Right ventricle myocardium superior (tissue), 1 donor: Measurements from ENCODE around the gene KLF1. TPM values are rescaled to one million over a fixed set of nuclear protein-coding genes. Genes with fewer than 3 reads are reported as not detected.

Experiments
- ATAC-seq: fragments of 200-7000 bp; cut with Tn5 transposase; one replicate; pipeline ENCODE4 v1.9.1; 2020; ENCODE audit warnings: mild to moderate bottlenecking; ENCODE audit not compliant: poor library complexity
- DNase-seq: peaks from one replicate; pipeline ENCODE4 v3.0.0-alpha.2; 2020
- intact Hi-C: fragments of 100-400 bp; cut with DNase I; formaldehyde crosslinking; loops from one replicate; pipeline ENCODE4 v1.11.2; 2022
- microRNA-seq: library from miRNA; unstranded; fragments of <30 nt; microRNA quantifications from one replicate; pipeline ENCODE4 v1.2.0, GENCODE V29; 2020
- total RNA-seq: library from RNA; stranded (reverse); fragmentation: NEBNext Ultra II Directional; extraction: Animal tissue kit (Norgen Biotek cat#: 25700); gene quantifications from one replicate; pipeline ENCODE4 v1.2.1, GENCODE V29; 2021
- donor health status: DM: no; HTN: yes; CAD: no; lungs with severe emphysema.

KLF1 gene
- total RNA-seq, 1 donor from 2014 or later = not detected

GRCh38 chr19:12843999-12844732, 42.8 kb downstream of the KLF1 start:
- intact Hi-C loops = no loop called here
- DNase-seq = no peak
- ATAC-seq = no peak

GRCh38 chr19:12843328-12843727, 43.7 kb downstream of the KLF1 start:
- intact Hi-C loops = no loop called here
- ATAC-seq = no peak
- DNase-seq = no peak

- DNase-seq (no peak), ATAC-seq (no peak)
- intact Hi-C loops = no loop called here
These were observed 44.5 kb downstream of the KLF1 start for GRCh38 chr19:12842511-12842910.

DNA sequence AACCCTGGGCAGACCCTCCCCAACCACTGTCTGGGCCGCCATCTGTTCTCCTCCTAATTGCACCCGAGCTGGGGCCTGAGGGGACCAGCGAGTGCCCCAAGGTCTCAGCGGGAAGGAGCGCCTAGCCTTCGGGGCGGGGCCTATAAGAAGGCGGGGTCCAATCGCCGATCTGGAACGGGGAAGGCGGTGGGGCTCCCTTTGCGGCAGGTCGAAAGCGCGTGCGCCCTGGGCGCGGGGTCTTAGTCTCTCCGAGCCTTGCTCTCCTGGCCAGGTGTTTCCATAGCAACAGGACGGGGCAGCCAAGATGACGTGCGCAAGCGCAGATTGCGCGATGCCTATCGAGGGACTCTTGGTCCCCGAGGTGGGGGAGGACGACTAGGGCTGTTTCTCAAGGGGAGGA, 45.9 kb downstream of the KLF1 start:
- intact Hi-C loops = no loop called here
- ATAC-seq (no peak), DNase-seq (no peak)

GRCh38 chr19:12840091-12841079, 46.6 kb downstream of the KLF1 start:
- DNase-seq = no peak
- intact Hi-C loops = no loop called here

GRCh38 chr19:12838886-12839756, 47.9 kb downstream of the KLF1 start:
- ATAC-seq (no peak), DNase-seq (no peak)
- intact Hi-C loops = no loop called here

More at GRCh38 chr19:12840091-12841079, 46.6 kb downstream of the KLF1 start:
- ATAC-seq = peak; percentile 51

DNA sequence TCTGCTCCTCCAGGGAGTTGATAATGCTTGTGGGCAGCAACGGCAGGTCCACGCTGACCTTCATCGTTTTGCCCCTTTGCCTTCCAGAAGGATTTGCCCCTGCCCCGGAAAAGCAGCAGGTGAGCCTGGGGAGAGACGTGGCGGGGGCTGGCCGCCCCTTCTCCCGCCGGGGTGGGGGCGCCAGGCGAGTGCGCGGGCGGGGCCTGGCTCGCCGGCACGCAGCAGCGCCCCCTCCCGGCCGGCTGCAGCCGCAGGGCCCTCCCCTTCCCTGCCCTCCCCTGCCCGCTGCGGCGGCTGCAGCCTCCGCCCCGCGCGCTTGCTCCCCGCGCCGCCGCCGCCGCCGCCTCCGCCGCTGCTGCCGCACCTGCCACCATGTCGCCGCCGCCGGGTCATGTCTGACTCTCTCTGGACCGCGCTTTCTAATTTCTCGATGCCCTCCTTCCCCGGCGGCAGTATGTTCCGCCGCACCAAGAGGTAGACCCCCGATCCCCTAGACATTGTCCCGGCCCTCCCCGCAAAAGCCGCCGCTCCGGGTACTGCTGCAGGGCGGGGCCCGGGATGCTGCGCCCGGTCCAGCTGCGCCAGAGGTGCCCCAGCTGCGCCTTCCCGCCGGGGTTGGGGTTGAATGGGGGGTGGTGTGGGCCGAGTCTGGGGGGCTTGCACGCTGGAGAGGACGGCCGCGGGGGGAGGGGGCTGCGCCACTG, 48.7 kb downstream of the KLF1 start, which contains the start of gene MAST1:
TSS of gene MAST1 (plus strand) at position 334 of the 704 bp plus-strand sequence. CDS start at position 392, 58 bp downstream.
- peak; percentile 73 for ATAC-seq

GRCh38 chr19:12837225-12837624, 49.8 kb downstream of the KLF1 start:
- ATAC-seq (no peak), DNase-seq (no peak)
- intact Hi-C loops = no loop called here

More for the DNA sequence above, 48.7 kb downstream of the KLF1 start, which contains the start of gene MAST1:
- intact Hi-C loops = no loop called here
- no peak for DNase-seq

DNA sequence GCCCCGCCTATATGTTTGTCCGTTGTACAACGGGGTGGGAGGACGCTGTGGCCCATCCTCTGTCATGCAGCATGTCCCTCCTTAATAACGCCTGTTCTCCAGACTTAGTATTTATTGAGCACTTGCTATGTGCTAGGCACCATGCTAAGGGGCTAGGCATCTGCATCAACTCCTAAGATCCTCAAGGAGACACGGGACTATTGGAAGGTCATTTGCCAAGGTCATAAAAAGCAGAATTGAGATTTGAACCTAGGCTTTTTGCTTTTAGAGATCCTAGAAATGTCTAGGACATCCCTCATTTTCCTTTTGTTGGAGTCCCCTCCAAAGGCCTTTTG, 50.5 kb downstream of the KLF1 start:
- intact Hi-C loops = no loop called here
- no peak for ATAC-seq
- DNase-seq = no peak

DNA sequence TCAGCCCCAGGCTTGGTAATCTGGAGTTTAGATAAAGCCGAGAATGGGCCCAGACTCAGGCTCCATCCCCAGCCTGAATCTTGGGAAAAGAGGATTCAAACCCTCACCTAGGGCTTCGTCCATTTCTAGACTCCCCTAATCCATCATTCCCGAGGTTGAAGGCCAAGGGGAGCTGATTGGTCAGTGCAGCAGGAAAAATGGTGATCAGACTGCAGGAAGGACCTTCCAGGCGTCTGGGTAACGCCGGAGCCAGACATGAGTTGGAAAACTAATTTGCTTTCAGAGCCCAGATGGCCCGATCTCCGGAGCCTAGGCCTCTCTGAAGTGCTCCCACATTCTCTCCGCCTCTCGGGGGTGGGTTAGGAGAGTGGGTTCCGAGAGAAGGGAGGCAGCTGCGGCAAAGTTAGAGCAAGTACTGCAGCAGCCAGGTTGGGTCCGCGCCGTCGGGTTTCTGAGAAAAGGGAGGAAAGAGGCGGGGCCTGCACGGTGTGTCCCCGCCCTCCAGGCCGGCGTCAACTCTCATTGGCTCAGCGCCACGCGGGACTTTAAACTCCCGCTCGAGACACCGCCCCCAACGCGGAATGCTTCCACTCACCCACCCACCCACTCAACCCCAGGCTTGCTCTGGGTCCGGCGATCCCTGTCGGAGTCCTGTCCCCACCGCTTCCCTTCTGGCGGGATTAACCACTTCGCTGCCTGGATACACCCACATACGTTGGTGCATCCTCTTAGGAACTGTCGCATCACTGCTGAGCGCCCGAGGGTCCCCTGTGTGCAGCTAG, 51.8 kb downstream of the KLF1 start:
- intact Hi-C loops = no loop called here
- no peak for ATAC-seq
- DNase-seq = no peak

DNA sequence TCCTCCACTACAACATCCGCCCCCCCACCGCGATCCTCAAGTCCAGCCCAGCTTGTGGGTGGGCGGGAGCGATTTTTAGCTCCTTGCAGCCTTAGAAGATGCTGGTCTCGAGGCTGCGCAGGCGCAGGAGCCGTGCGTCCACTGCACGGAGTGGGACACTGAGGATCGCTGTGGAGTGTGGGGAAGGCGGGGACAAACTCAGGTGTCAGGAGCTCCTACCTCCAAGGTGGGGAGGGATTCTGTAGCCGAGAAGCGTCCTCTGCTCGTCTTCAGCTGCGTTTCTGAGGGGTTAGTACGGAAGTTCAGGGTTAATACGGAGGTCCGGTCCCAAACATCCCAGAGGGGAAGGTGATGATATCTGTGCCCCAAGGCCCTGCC, 52.4 kb downstream of the KLF1 start, which contains the start of gene RTBDN:
TSS of gene RTBDN (minus strand) at position 14 of the 378 bp plus-strand sequence. CDS start 4,600 bp downstream, outside the sequence.
- no peak for DNase-seq
- intact Hi-C loops = no loop called here
- ATAC-seq = no peak

Small RNA genes within 50 kb of the gene (microRNA-seq; reads per million reads assigned to microRNA genes)
- gene MIR5695 (not detected), gene MIR6794 (not detected)

Other genes with a start within 250 kb of the KLF1 start
- 33.2 TPM for gene MAN2B1, start 220.5 kb downstream of the KLF1 start, total RNA-seq
- gene WDR83, start 220.4 kb downstream of the KLF1 start, total RNA-seq = 6.5 TPM
- gene DHPS, start 205.3 kb downstream of the KLF1 start, total RNA-seq = 42.9 TPM
- not detected for gene GNG14, start 199.2 kb downstream of the KLF1 start, total RNA-seq
- 2.0 TPM for gene FBXW9, start 190.6 kb downstream of the KLF1 start, total RNA-seq
- 30.9 TPM for gene TNPO2, start 163.3 kb downstream of the KLF1 start, total RNA-seq
- 117 TPM for gene TRIR, start 152.5 kb downstream of the KLF1 start, total RNA-seq
- 60.7 TPM for gene GET3, start 149.7 kb downstream of the KLF1 start, total RNA-seq
- gene BEST2, start 135.4 kb downstream of the KLF1 start, total RNA-seq = not detected
- 43.6 TPM for gene HOOK2, start 111.6 kb downstream of the KLF1 start, total RNA-seq
- gene JUNB, start 95.7 kb downstream of the KLF1 start, total RNA-seq = 23.9 TPM
- 684 TPM for gene PRDX2, start 85.4 kb downstream of the KLF1 start, total RNA-seq
- 1.6 TPM for gene THSD8, start 85.1 kb downstream of the KLF1 start, total RNA-seq
- 6.3 TPM for gene RNASEH2A, start 80.6 kb downstream of the KLF1 start, total RNA-seq
- not detected for gene RTBDN, start 52.6 kb downstream of the KLF1 start, total RNA-seq
- gene MAST1, start 48.7 kb downstream of the KLF1 start, total RNA-seq = not detected
- gene DNASE2, start 5.8 kb downstream of the KLF1 start, total RNA-seq = 16.9 TPM
- 39.5 TPM for gene GCDH, start 4.0 kb upstream of the KLF1 start, total RNA-seq
- not detected for gene SYCE2, start 32.1 kb upstream of the KLF1 start, total RNA-seq
- gene FARSA, start 46.5 kb upstream of the KLF1 start, total RNA-seq = 34.6 TPM
- gene CALR, start 51.4 kb upstream of the KLF1 start, total RNA-seq = 378 TPM
- gene RAD23A, start 58.7 kb upstream of the KLF1 start, total RNA-seq = 174 TPM
- 31.1 TPM for gene GADD45GIP1, start 70.0 kb upstream of the KLF1 start, total RNA-seq
- gene DAND5, start 82.4 kb upstream of the KLF1 start, total RNA-seq = 9.1 TPM
- 160 TPM for gene NFIX, start 108.3 kb upstream of the KLF1 start, total RNA-seq
- gene LYL1, start 215.7 kb upstream of the KLF1 start, total RNA-seq = 7.2 TPM
- 18.4 TPM for gene TRMT1, start 229.5 kb upstream of the KLF1 start, total RNA-seq
- 44.6 TPM for gene NACC1, start 231.1 kb upstream of the KLF1 start, total RNA-seq